Sigmoid colon (tissue), 4 donors: ENCODE measurements around the gene EPG5.

Experiments
- CTCF ChIP-seq, 4 experiments: fragments of 450-650 bp in 3 of 4; fragments of 200-600 bp in 1 of 4; IDR thresholded peaks; one replicate each; pipeline ENCODE4 v1.5.1; 2016 to 2019; ENCODE audit warnings: antibody characterized with exemption in 4 of 4, mild to moderate bottlenecking in 3 of 4, moderate library complexity in 2 of 4
- POLR2A ChIP-seq, 2 donors: fragments of 450-650 bp; IDR thresholded peaks; one replicate each; pipeline ENCODE4 v1.6.1; 2016; ENCODE audit warnings: antibody characterized with exemption in 2 of 2, mild to moderate bottlenecking in 2 of 2, moderate library complexity in 2 of 2
- POLR2AphosphoS5 ChIP-seq, 4 donors: sonication (generic); formaldehyde crosslinking; IDR thresholded peaks; one replicate each; pipeline ENCODE4 v1.6.1; 2017; ENCODE audit warnings: antibody characterized with exemption in 4 of 4

DNA sequence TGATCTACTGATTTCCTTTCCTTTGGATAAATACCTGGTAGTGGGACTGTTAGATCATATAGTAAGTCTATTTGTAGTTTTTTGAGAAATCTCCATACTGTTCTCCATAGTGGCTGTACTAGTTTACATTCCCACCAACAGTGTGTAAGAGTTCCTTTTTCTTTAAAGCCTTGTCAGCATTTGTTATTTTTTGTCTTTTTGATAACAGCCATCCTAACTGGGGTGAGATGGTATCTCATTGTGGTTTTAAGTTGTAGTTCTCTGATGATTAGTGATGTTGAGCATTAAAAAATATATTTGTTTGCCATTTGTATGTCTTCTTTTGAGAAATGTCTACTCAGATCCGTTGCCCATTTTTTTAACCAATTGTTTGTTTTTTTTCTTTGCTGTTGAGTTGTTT, 33.9 kb upstream of the EPG5 start:
- TF ChIP-seq POLR2A (IDR thresholded peaks at IDR 0.05) = no peak
- TF ChIP-seq CTCF (IDR thresholded peaks at IDR 0.05) = no peak
- no peak for TF ChIP-seq POLR2AphosphoS5 (IDR thresholded peaks at IDR 0.05)
